GM12878 (cell line): ENCODE measurements around the gene KLHL30. TPM values are rescaled to one million over a fixed set of nuclear protein-coding genes. Genes with fewer than 3 reads are reported as not detected.

Source experiments
- ATAC-seq: fragments of 200-7000 bp; cut with Tn5 transposase; 3 replicates; pipeline ENCODE4 v1.9.1; 2020; ENCODE audit warnings: mild to moderate bottlenecking, moderate library complexity
- BruUV-seq: library from RNA; stranded (reverse); fragments of 400-500 nt; replicated peaks from 2 replicates; lab custom pipeline; 2021; lab: Mats Ljungman, UMichigan
- CTCF ChIA-PET: fragments of 300-600 bp; sonication (Branson Sonifier 250); formaldehyde crosslinking; extraction: SDS; loops from one replicate; lab custom pipeline; 2021; ENCODE audit warnings: inconsistent platforms; lab: Yijun Ruan, JAX
- POLR2A ChIA-PET: fragments of 350-600 bp; formaldehyde crosslinking; extraction: SDS; loops from one replicate; lab custom pipeline; 2021; ENCODE audit warnings: inconsistent platforms; lab: Charles Lee
- RAD21 ChIA-PET: fragments of 300-600 bp; sonication (Branson Sonifier 250); formaldehyde crosslinking; loops from one replicate; lab custom pipeline; 2023; ENCODE audit warnings: antibody characterized with exemption; ENCODE audit not compliant: unreplicated experiment; lab: Charles Lee
- SMC1A ChIA-PET: fragments of 300-600 bp; sonication (Branson Sonifier 250); formaldehyde crosslinking; loops from one replicate; lab custom pipeline; 2023; ENCODE audit not compliant: unreplicated experiment, uncharacterized antibody; lab: Charles Lee
- DNase-seq: peaks from one replicate; pipeline ENCODE4 v3.0.0-alpha.2; 2011; ENCODE audit warnings: low read depth, low spot score
- FAIRE-seq: peaks from 3 replicates; lab custom pipeline; 2011; peaks lifted over from hg19 to GRCh38; lab: Jason Lieb, UNC
- H2AFZ ChIP-seq: 2 replicates; pipeline ENCODE4 v1.6.0; 2011; ENCODE audit warnings: low read depth, low read length, control low read depth; ENCODE audit not compliant: control insufficient read depth
- H3K27ac ChIP-seq: 2 replicates; pipeline ENCODE4 v1.5.1; 2011; ENCODE audit warnings: control low read depth; ENCODE audit not compliant: control insufficient read depth, insufficient read depth
- H3K27me3 ChIP-seq, 2 experiments: replicated peaks in 1 of 2; 2 replicates each; pipeline versions ENCODE4 v1.6.0 to v1.6.1; 2011; ENCODE audit warnings: low read length in 1 of 2; ENCODE audit not compliant: control insufficient read depth in 2 of 2, insufficient read depth in 2 of 2
- H3K36me3 ChIP-seq, 2 experiments: 2 replicates each; pipeline ENCODE4 v1.5.1; 2011; ENCODE audit warnings: low read length in 1 of 2; ENCODE audit not compliant: control insufficient read depth in 2 of 2, insufficient read depth in 2 of 2
- H3K4me1 ChIP-seq: 2 replicates; pipeline ENCODE4 v1.6.1; 2011; ENCODE audit warnings: mild to moderate bottlenecking, low read length, moderate library complexity, mixed read lengths; ENCODE audit not compliant: control insufficient read depth, insufficient read depth
- H3K4me2 ChIP-seq: 2 replicates; pipeline ENCODE4 v1.6.0; 2011; ENCODE audit warnings: control low read depth; ENCODE audit not compliant: control insufficient read depth, insufficient read depth
- H3K4me3 ChIP-seq: fragments of 200-600 bp; sonication (generic); 2 replicates; pipeline ENCODE4 v1.5.1; 2016
- H3K79me2 ChIP-seq: 2 replicates; pipeline ENCODE4 v1.6.0; 2011; ENCODE audit warnings: low read length; ENCODE audit not compliant: control insufficient read depth, insufficient read depth
- H3K9ac ChIP-seq: 2 replicates; pipeline ENCODE4 v1.8.0; 2011; ENCODE audit warnings: low read length, control low read depth, mixed read lengths; ENCODE audit not compliant: control insufficient read depth, insufficient read depth
- H3K9me3 ChIP-seq: replicated peaks from 3 replicates; pipeline ENCODE4 v1.5.1; 2011; ENCODE audit warnings: mild to moderate bottlenecking, low read length; ENCODE audit not compliant: control insufficient read depth, insufficient read depth
- H4K20me1 ChIP-seq: 2 replicates; pipeline ENCODE4 v1.6.0; 2011; ENCODE audit not compliant: control insufficient read depth, insufficient read depth
- ASH2L ChIP-seq: fragments of 300-600, 200-600 bp; sonication (generic); IDR thresholded peaks from 2 replicates; pipeline ENCODE4 v1.6.1; 2017; ENCODE audit warnings: low read depth, mild to moderate bottlenecking, borderline replicate concordance
- HDGF ChIP-seq: fragments of 450-650 bp; IDR thresholded peaks from 2 replicates; pipeline ENCODE4 v1.6.1; 2016; ENCODE audit warnings: antibody characterized with exemption
- KAT2A ChIP-seq: conservative IDR thresholded peaks from 2 replicates; pipeline ENCODE4 v1.6.1; 2011; ENCODE audit warnings: low read depth, low read length; ENCODE audit not compliant: control insufficient read depth
- NFIC ChIP-seq: IDR thresholded peaks from 2 replicates; pipeline ENCODE4 v1.6.1; 2012; ENCODE audit warnings: low read depth, mild to moderate bottlenecking, inconsistent platforms, low read length, moderate library complexity
- RELA ChIP-seq: fragments of 450-650 bp; IDR thresholded peaks from 2 replicates; pipeline ENCODE4 v1.8.0; 2014; ENCODE audit warnings: borderline replicate concordance; ENCODE audit not compliant: partially characterized antibody
- ZNF622 ChIP-seq: fragments of 450-650 bp; IDR thresholded peaks from 2 replicates; pipeline ENCODE4 v1.6.1; 2017; ENCODE audit warnings: mild to moderate bottlenecking, inconsistent platforms
- WGBS: methylation state at CpG from one replicate; pipeline ENCODE4 v1.1.6; 2016; ENCODE audit warnings: low lambda C conversion rate; ENCODE audit not compliant: insufficient replicate concordance, insufficient coverage; ENCODE audit errors: missing lambda C conversion rate; 5-methylcytosine and 5-hydroxymethylcytosine counted together
- in situ Hi-C: fragments of 300-500 bp; cut with MboI; formaldehyde crosslinking; loops from 9 replicates; pipeline ENCODE4 v1.14.3; 2018; ENCODE audit warnings: mixed read lengths
- intact Hi-C: fragments of 100-400 bp; cut with micrococcal nuclease; formaldehyde crosslinking; loops from one replicate; pipeline ENCODE4 v1.14.2; 2022; ENCODE audit not compliant: unreplicated experiment
- polyA plus RNA-seq, 11 experiments: library from polyadenylated mRNA; depleted of rRNA in 4 of 11; unstranded in 6 of 11; stranded (reverse) in 5 of 11; fragments of >200 nt; fragmentation: Nextera tagmentation in 4 of 11; fragmentation: Illumina TruSeq in 1 of 11; extraction: Ambion mirVana in 4 of 11; extraction: Trizol in 1 of 11; gene quantifications; 1 replicate in 1 of 11; 2 replicates in 10 of 11; pipeline versions ENCODE4 v1.2.1 to v1.2.3, GENCODE V29; 2011 to 2016; ENCODE audit warnings: inconsistent platforms in 2 of 11, missing spikeins in 2 of 11, low read depth in 1 of 11
- total RNA-seq, 4 experiments: library from RNA; depleted of rRNA in 3 of 4; stranded (reverse); fragments of >200 nt in 3 of 4; fragmentation: Illumina TruSeq in 1 of 4; extraction: Trizol in 1 of 4; gene quantifications; 2 replicates each; pipeline versions ENCODE4 v1.2.1 to v1.2.3, GENCODE V29; 2013 to 2021

The KLHL30 gene
- total and polyA plus RNA-seq, 10 of the 15 experiments (the other 5 are each of a cell fraction or from before 2014, with no cell fraction given), result 0.03 TPM; not detected in 9

DNA sequence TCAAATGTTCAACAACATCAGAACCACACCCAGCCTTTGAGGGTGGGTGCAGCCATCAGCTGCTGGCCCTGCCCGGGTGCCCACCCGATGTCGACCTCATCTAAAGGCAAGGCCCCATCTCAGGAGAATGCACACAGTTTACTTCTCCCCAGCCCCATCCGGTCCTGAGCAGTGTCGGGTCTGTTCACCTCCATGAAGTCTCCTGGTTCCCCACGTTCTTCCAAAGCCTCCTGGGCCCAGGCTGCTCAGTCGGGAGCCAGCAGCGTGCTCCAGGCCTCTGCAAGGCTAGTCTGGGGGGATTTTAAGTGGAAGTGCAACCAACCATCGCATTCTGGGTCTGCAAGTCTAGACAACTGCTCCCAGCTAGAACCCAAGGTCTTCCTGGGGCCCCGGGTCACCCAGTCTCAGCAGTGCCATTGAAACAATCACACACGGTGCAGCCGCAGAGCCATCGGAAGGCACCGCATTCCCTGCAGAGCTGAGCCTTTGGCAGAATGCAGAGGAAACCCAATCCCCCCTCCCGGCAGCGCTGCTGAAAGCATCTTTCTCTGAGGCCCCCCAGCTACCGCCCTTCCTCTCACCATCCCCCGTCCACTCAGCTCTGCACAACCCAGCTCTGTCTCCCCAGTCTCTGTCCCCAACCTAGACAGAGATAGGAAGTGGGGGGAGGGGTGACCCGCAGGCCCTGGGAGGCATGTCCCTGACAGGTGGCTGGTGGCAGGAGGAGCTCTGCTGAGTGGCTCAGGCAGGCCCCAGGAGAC is 29.9 kb upstream of the KLHL30 start (continued):
- TF ChIP-seq RELA, result no peak

DNA sequence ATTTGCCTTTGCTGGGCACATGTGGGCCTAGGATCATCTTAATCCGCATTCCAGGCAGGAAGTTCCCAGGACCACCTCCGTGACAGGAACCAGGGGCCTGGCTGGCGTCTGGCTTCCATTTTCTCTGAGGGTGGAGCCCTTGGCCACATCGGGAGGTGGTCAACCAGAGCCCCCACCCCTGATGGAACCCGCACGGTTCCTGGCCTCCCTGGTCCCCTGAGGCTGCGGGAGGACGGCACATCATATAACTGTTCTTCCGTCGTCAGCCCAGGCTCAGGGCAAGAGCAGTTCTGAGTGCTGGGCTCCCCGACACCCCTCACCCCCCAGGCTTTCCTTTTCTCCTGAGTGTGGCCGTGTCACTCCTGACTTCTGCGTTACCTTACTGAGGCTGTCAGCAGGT is 24.9 kb upstream of the KLHL30 start:
- ATAC-seq (no peak), FAIRE-seq (no peak), DNase-seq (no peak)
- no peaks in the 10 kb centered on the region for H3K36me3 ChIP-seq
- no peaks in the 10 kb centered on the region for H4K20me1 ChIP-seq
- in situ Hi-C loops, result no loop called here
- no peak overlapping the region for H3K27ac ChIP-seq
- ChIA-PET POLR2A (no interaction called here), RAD21 (no interaction called here), CTCF (no interaction called here), SMC1A (no interaction called here)
- H3K79me2 ChIP-seq, result no peaks in the 10 kb centered on the region
- no TSS peak for BruUV-seq
- H3K4me2 ChIP-seq, result no peak overlapping the region
- intact Hi-C loops, result no loop called here
- no peaks in the 10 kb centered on the region for H3K27me3 ChIP-seq
- H3K4me3 ChIP-seq, result no peak overlapping the region
- no peak overlapping the region for H3K9ac ChIP-seq
- no peak for TF ChIP-seq ASH2L
- no peak for TF ChIP-seq KAT2A
- no peak for TF ChIP-seq NFIC
- no peak for TF ChIP-seq ZNF622
- 81% methylated on average over 13 of the region's 13 CpGs for WGBS
- H3K9me3 ChIP-seq, result no peaks in the 10 kb centered on the region; the same call in 2 of the 3 replicates
- H3K4me1 ChIP-seq, result peaks cover 4% of the 10 kb centered on the region
- H2AFZ ChIP-seq, result no peak overlapping the region

DNA sequence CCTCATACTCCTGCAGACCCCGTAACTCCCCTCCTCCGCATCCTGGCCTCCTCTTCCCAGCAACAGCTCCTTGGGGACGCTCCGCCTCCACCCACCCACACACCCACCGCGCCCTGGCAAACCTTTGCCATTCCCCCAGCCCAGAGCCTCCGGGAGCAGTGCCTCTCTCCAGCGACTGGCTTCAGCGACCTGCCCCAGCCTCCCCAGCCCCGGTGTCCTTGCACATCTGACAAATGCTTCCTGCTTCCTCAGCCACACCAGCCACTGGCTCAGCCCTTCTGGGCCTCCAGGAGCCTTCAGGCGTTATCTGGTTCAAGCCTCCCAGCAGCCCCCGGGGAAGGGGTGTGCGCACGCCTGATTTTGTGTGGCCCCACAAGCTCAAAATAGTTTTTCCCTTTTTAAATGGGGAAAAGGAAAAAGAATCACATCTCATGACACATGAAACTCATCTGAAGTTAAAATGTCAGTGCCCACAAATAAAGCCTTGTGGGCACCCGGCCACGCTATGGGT is 24.1 kb upstream of the KLHL30 start:
- no TSS peak for BruUV-seq
- intact Hi-C loops (no loop called here), in situ Hi-C loops (no loop called here)
- Histone ChIP-seq H3K4me1 (no peaks in the 10 kb centered on the region; the same call in 1 of the 2 replicates), H3K79me2 (no peaks in the 10 kb centered on the region), H3K27ac (no peak overlapping the region), H3K27me3 (no peaks in the 10 kb centered on the region), H2AFZ (no peak overlapping the region), H4K20me1 (no peaks in the 10 kb centered on the region), H3K4me3 (no peak overlapping the region), H3K4me2 (no peak overlapping the region), H3K9ac (no peak overlapping the region), H3K9me3 (no peaks in the 10 kb centered on the region; the same call in 2 of the 3 replicates), H3K36me3 (no peaks in the 10 kb centered on the region)
- DNase-seq, result no peak
- POLR2A ChIA-PET, result no interaction called here
- CTCF ChIA-PET, result no interaction called here
- 65% methylated on average over 16 of the region's 16 CpGs for WGBS
- FAIRE-seq, result no peak
- no peak for ATAC-seq
- SMC1A ChIA-PET, result no interaction called here
- RAD21 ChIA-PET, result no interaction called here
- no peak for TF ChIP-seq HDGF
